H1 (cell line): Measurements from ENCODE around the gene PSPH. TPM values are rescaled to one million over a fixed set of nuclear protein-coding genes. Genes with fewer than 3 reads are reported as not detected.

Experiments
- CHD7 ChIP-seq: fragments of 300-600 bp; sonication (generic); IDR thresholded peaks from 2 replicates; pipeline ENCODE4 v1.7.1; 2012; ENCODE audit warnings: low read length, moderate library complexity, mild to moderate bottlenecking, inconsistent platforms; ENCODE audit not compliant: insufficient replicate concordance
- polyA plus RNA-seq, 7 experiments: library from polyadenylated mRNA; depleted of rRNA in 3 of 7; stranded (reverse) in 5 of 7; unstranded in 2 of 7; fragments of >200 nt in 5 of 7; fragments of 200-250 nt in 2 of 7; gene quantifications; 1 replicate in 5 of 7; 2 replicates in 1 of 7; 4 replicates in 1 of 7; pipeline versions ENCODE4 v1.2.1 to v1.2.3, GENCODE V29; 2011 to 2013; ENCODE audit warnings: missing spikeins in 2 of 7, mixed read lengths in 2 of 7
- total RNA-seq: library from RNA; stranded (reverse); fragmentation: NEBNext Ultra II Directional; extraction: Animal tissue kit (Norgen Biotek cat#: 25700); gene quantifications from 2 replicates; pipeline ENCODE4 v1.2.1, GENCODE V29; 2021

The PSPH gene
- total and polyA plus RNA-seq, 2 of the 8 experiments (the other 6 are each of a cell fraction or from before 2014, with no cell fraction given): 31.0 to 64.8 TPM

DNA sequence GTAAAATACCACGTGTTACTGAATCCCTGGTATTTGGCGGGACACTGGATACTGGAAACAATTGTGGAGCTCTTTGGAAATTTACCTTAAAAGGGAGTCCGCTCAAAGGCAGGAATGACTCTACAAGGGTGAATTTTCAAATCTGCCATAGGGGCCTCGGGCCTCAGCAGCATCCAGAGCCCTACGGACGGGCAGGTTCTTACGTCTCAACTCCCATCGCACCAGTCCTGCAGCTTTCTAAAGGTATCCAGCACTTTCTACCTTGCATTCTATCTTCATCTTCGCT, 248 bp downstream of the PSPH start (continued):
- no peak for TF ChIP-seq CHD7
